Measurements from ENCODE around the gene MGAT5. TPM values are rescaled to one million over a fixed set of nuclear protein-coding genes. Genes with fewer than 3 reads are reported as not detected.

Gene MGAT5
- 23.9 and 45.3 TPM in 2 replicates for total RNA-seq

GRCh38 chr2:134253804-134254203 lies at the start of gene MGAT5:
Gene MGAT5 (plus strand): TSS chr2:134254072. CDS start chr2:134254404, 332 bp downstream.

Small RNA genes lying within 50 kb of the gene (small RNA-seq; reads per million reads assigned to genes)
- not detected for gene RNA5SP104

Data from articular chondrocyte of knee joint (primary cell).